Endothelial cell of umbilical vein (primary cell): ENCODE data around the gene SFMBT2. TPM values are rescaled to one million over a fixed set of nuclear protein-coding genes. Genes with fewer than 3 reads are reported as not detected.

Experiments used
- BruUV-seq: library from RNA; stranded (reverse); fragments of 400-500 nt; replicated peaks from 2 replicates; lab custom pipeline; 2021; lab: Mats Ljungman, UMichigan
- CTCF ChIA-PET: fragments of 300-600, 350-600 bp; sonication (Branson Sonifier 250); formaldehyde crosslinking; loops from one replicate; lab custom pipeline; 2021; ENCODE audit warnings: antibody characterized with exemption, inconsistent platforms; lab: Charles Lee
- POLR2A ChIA-PET: fragments of 300-600, 350-600 bp; sonication (Branson Sonifier 250); formaldehyde crosslinking; loops from one replicate; lab custom pipeline; 2021; ENCODE audit warnings: antibody characterized with exemption, inconsistent platforms; lab: Charles Lee
- DNase-seq: peaks from one replicate; pipeline ENCODE4 v3.0.0-alpha.2; 2011; ENCODE audit warnings: low read depth, low spot score
- FAIRE-seq: peaks from 2 replicates; lab custom pipeline; 2011; peaks lifted over from hg19 to GRCh38; lab: Jason Lieb, UNC
- H2AFZ ChIP-seq: 2 replicates; pipeline ENCODE4 v1.6.0; 2012; ENCODE audit warnings: low read depth, low read length, control low read depth, inconsistent platforms
- H3K27ac ChIP-seq: 2 replicates; pipeline ENCODE4 v1.5.1; 2011; ENCODE audit warnings: low read depth, mild to moderate bottlenecking, control low read depth, low read length, moderate library complexity; ENCODE audit not compliant: insufficient read depth
- H3K27me3 ChIP-seq, 2 experiments: 2 replicates each; pipeline versions ENCODE4 v1.6.0 to v1.6.1; 2011; ENCODE audit warnings: low read length in 2 of 2, mixed read lengths in 1 of 2; ENCODE audit not compliant: control insufficient read depth in 2 of 2, insufficient read depth in 2 of 2
- H3K36me3 ChIP-seq, 2 experiments: 2 replicates in 1 of 2; 3 replicates in 1 of 2; pipeline ENCODE4 v1.5.1; 2011; ENCODE audit warnings: low read length in 2 of 2, mild to moderate bottlenecking in 1 of 2, moderate library complexity in 1 of 2; ENCODE audit not compliant: control insufficient read depth in 2 of 2, insufficient read depth in 2 of 2; ENCODE audit errors: extremely low read depth in 1 of 2
- H3K4me1 ChIP-seq: 3 replicates; pipeline ENCODE4 v1.5.1; 2011; ENCODE audit warnings: mild to moderate bottlenecking, low read length; ENCODE audit not compliant: control insufficient read depth, insufficient read depth; ENCODE audit errors: extremely low read depth
- H3K4me2 ChIP-seq: 2 replicates; pipeline ENCODE4 v1.6.1; 2011; ENCODE audit warnings: low read length, control low read depth, mixed read lengths; ENCODE audit not compliant: insufficient read depth
- H3K4me3 ChIP-seq, 3 experiments: fragments of 200-600 bp in 1 of 3; sonication (generic), shearing (Covaris generic) in 1 of 3; replicated peaks in 1 of 3; 2 replicates each; pipeline ENCODE4 v1.5.1; 2011 to 2016; ENCODE audit warnings: control low read depth in 3 of 3, low read length in 3 of 3, mild to moderate bottlenecking in 2 of 3, inconsistent platforms in 1 of 3, low read depth in 1 of 3, moderate library complexity in 1 of 3; ENCODE audit not compliant: insufficient read depth in 1 of 3
- H3K79me2 ChIP-seq: 2 replicates; pipeline ENCODE4 v1.6.0; 2012; ENCODE audit warnings: low read length, inconsistent platforms; ENCODE audit not compliant: control insufficient read depth, insufficient read depth
- H3K9ac ChIP-seq: replicated peaks from 2 replicates; pipeline ENCODE3; 2011; ENCODE audit warnings: low read length, control low read depth; ENCODE audit not compliant: insufficient read depth; ENCODE audit errors: extremely low read depth
- H3K9me1 ChIP-seq: replicated peaks from 3 replicates; pipeline ENCODE4 v1.6.0; 2011; ENCODE audit warnings: mild to moderate bottlenecking, low read length; ENCODE audit not compliant: control insufficient read depth, insufficient read depth; ENCODE audit errors: extremely low read depth
- H3K9me3 ChIP-seq: replicated peaks from 2 replicates; pipeline ENCODE4 v1.5.1; 2012; ENCODE audit warnings: low read length, inconsistent platforms; ENCODE audit not compliant: control insufficient read depth, insufficient read depth
- H4K20me1 ChIP-seq: replicated peaks from 2 replicates; pipeline ENCODE3; 2011; ENCODE audit warnings: mild to moderate bottlenecking, low read length; ENCODE audit not compliant: control insufficient read depth, insufficient read depth; ENCODE audit errors: extremely low read depth
- CTCF ChIP-seq, 2 donors: IDR thresholded peaks; 1 replicate in 1 of 2; 2 replicates in 1 of 2; pipeline ENCODE4 v1.5.1; 2011; ENCODE audit warnings: low read length in 2 of 2, mild to moderate bottlenecking in 2 of 2, moderate library complexity in 2 of 2, control low read depth in 1 of 2, inconsistent platforms in 1 of 2, low read depth in 1 of 2; ENCODE audit not compliant: insufficient read depth in 1 of 2; ENCODE audit errors: extremely low read depth in 1 of 2
- EZH2 ChIP-seq: IDR thresholded peaks from 2 replicates; pipeline ENCODE4 v1.6.1; 2012; ENCODE audit warnings: borderline replicate concordance, low read depth, mild to moderate bottlenecking, moderate library complexity, low read length, inconsistent platforms; ENCODE audit not compliant: severe bottlenecking
- FOS ChIP-seq: IDR thresholded peaks from 2 replicates; pipeline ENCODE4 v1.6.1; 2011; ENCODE audit warnings: mild to moderate bottlenecking, low read length, moderate library complexity, borderline replicate concordance; ENCODE audit not compliant: insufficient read depth
- GATA2 ChIP-seq: IDR thresholded peaks from 2 replicates; pipeline ENCODE4 v1.7.0; 2011; ENCODE audit warnings: low read depth, mild to moderate bottlenecking, moderate library complexity, mixed read lengths, low read length; ENCODE audit not compliant: insufficient read length, insufficient read depth
- JUN ChIP-seq: IDR thresholded peaks from 2 replicates; pipeline ENCODE4 v1.6.1; 2011; ENCODE audit warnings: borderline replicate concordance, low read depth; ENCODE audit not compliant: insufficient read length, insufficient read depth
- MAX ChIP-seq: IDR thresholded peaks from 2 replicates; pipeline ENCODE4 v1.6.1; 2011; ENCODE audit not compliant: insufficient read depth, insufficient read length
- MYC ChIP-seq: IDR thresholded peaks from one replicate; pipeline ENCODE4 v1.6.1; 2011; ENCODE audit warnings: mild to moderate bottlenecking, low read depth, low read length
- POLR2A ChIP-seq: IDR thresholded peaks from 2 replicates; pipeline ENCODE4 v1.6.1; 2012; ENCODE audit warnings: low read depth, mild to moderate bottlenecking, control low read depth, low read length
- POLR2AphosphoS5 ChIP-seq: IDR thresholded peaks from 2 replicates; pipeline ENCODE4 v1.6.1; 2012; ENCODE audit warnings: low read depth, mild to moderate bottlenecking, control low read depth, low read length, moderate library complexity; ENCODE audit not compliant: insufficient read depth
- dilution Hi-C: fragments of 300-500 bp; cut with MboI; formaldehyde crosslinking; loops from one replicate; pipeline ENCODE4 v1.15.0; 2019; ENCODE audit warnings: low sequenced_read_pairs; ENCODE audit not compliant: extremely low pct_ligation_motif_present
- intact Hi-C: fragments of 100-400 bp; cut with micrococcal nuclease; formaldehyde crosslinking; loops from one replicate; pipeline ENCODE4 v1.10.0; 2022
- polyA plus RNA-seq, 4 experiments: library from polyadenylated mRNA; depleted of rRNA in 3 of 4; stranded (reverse) in 3 of 4; unstranded in 1 of 4; fragments of >200 nt; gene quantifications; 2 replicates each; pipeline versions ENCODE4 v1.2.1 to v1.2.3, GENCODE V29; 2011 to 2012; ENCODE audit warnings: missing spikeins in 1 of 4
- total RNA-seq: library from RNA; stranded (reverse); gene quantifications from 2 replicates; pipeline ENCODE4 v1.2.3, GENCODE V29; 2021

The SFMBT2 gene
- total and polyA plus RNA-seq, 2 donors (not counting 3 experiments of a cell fraction or from before 2014, with no cell fraction given), result 0.14 to 0.64 TPM

- no TSS peak for BruUV-seq
- H3K4me3 ChIP-seq, result no peak overlapping the region
- FAIRE-seq, result no peak
These were observed 214.6 kb downstream of the SFMBT2 start for GRCh38 chr10:7196284-7196683.

More at GRCh38 chr10:7196284-7196683, 214.6 kb downstream of the SFMBT2 start:
- ChIA-PET POLR2A (no interaction called here), CTCF (no interaction called here)
- no peak overlapping the region for H2AFZ ChIP-seq
- no peak for DNase-seq
- intact Hi-C loops, result no loop called here
- dilution Hi-C loops, result no loop called here
- no peaks in the 10 kb centered on the region for H3K36me3 ChIP-seq
- H3K9ac ChIP-seq, result no peak overlapping the region
- H3K79me2 ChIP-seq, result no peaks in the 10 kb centered on the region
- no peaks in the 10 kb centered on the region for H3K9me1 ChIP-seq
- no peaks in the 10 kb centered on the region for H4K20me1 ChIP-seq
- H3K9me3 ChIP-seq, result no peaks in the 10 kb centered on the region
- H3K4me2 ChIP-seq, result no peak overlapping the region
- H3K27ac ChIP-seq, result no peak overlapping the region
- H3K4me1 ChIP-seq, result no peaks in the 10 kb centered on the region
- H3K27me3 ChIP-seq, result no peaks in the 10 kb centered on the region
- TF ChIP-seq MYC, result no peak
- no peak for TF ChIP-seq CTCF (IDR thresholded peaks at IDR 0.05; ENCODE audit: extremely low read depth in 1 of 2, insufficient read depth in 1 of 2, low read depth in 1 of 2, low read length in 2 of 2)
- TF ChIP-seq POLR2AphosphoS5, result no peak
- TF ChIP-seq POLR2A, result no peak
- no peak for TF ChIP-seq GATA2
- TF ChIP-seq JUN, result no peak
- no peak for TF ChIP-seq EZH2
- no peak for TF ChIP-seq MAX
- no peak for TF ChIP-seq FOS
